ENCODE data around the gene RPS6KA3.

GRCh38 chrX:20315140-20315539 lies 48.4 kb upstream of the RPS6KA3 start:
- TF ChIP-seq CTCF (IDR thresholded peaks at IDR 0.05) (no peak), POLR2A (IDR thresholded peaks at IDR 0.05) (no peak), EP300 (IDR thresholded peaks at IDR 0.05) (no peak)
